ENCODE measurements around the gene RIPK1. TPM values are rescaled to one million over a fixed set of nuclear protein-coding genes. Genes with fewer than 3 reads are reported as not detected.

The RIPK1 gene
- total and polyA plus RNA-seq, 9 of the 15 experiments (the other 6 are each of a cell fraction or from before 2014, with no cell fraction given): 3.8 to 24.9 (median 17.7) TPM

DNA sequence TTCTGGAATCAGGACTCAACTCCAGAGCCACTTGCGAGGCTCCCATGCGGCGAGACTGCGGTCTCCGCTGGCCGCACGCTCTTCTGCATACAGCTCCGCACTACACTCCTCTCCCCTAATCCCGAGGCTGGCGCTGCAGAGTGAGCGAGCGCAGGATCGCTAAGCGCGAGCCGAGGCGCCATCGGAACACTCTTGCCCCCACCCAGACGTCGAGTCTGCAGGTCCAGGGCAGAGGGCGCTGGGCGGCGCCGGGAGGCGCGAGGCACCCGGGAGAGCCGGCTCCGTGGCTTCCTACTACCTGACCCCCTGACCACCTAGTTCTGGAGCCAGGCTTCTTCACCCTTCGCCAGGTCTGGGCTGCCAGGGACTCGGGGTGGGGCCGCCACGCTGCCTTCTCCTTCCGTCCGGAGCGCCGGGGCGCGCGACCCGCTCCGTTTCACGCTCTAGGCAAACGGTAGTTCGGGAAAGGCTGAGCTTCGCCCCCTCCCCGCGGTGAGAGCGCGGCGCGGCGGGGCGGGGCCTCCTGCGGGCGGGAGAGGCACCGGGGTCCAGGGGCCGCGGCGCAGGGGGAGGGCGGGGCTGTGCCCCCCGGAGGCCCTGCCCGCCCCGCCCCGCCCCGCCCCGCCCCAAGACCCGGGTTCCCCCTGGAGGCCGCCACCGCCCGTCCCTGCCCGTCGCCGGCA, 94.4 kb downstream of the RIPK1 start:
- H4K20me1 ChIP-seq (replicated peaks; ENCODE audit: control insufficient read depth, insufficient read depth, low read length): no peaks in the 10 kb centered on the region
- POLR2A ChIA-PET: interaction anchor here (0.6 to 3.0 kb wide), 15 partner anchors 9 to 163 kb away, joined by 3 to 15 read pairs (median 4); partner anchors contain the start of genes NQO2 and PSMG4
- ATAC-seq (peak; percentile 79), FAIRE-seq (no peak), DNase-seq (ENCODE audit: extremely low read depth in 1 of 4, low spot score in 3 of 4) (peak; percentile 92 to 99 (median 98))
- no peaks in the 10 kb centered on the region for H3K27me3 ChIP-seq (ENCODE audit: control insufficient read depth in 2 of 2, insufficient read depth in 2 of 2, low read length in 2 of 2)
- H3K9me3 ChIP-seq (replicated peaks; ENCODE audit: control insufficient read depth, insufficient read depth, low read depth, low read length): 0 out of 2 replicates have a peak, but pooled peaks cover 2% of the 10 kb centered on the region
- H3K4me2 ChIP-seq (ENCODE audit: insufficient read depth, low read length): peak overlapping the region; percentile 89
- intact Hi-C loops (cut with micrococcal nuclease) (loop anchor here (2.0 to 5.0 kb wide), 4 partner anchors 32 to 175 kb away; partner anchors contain the start of gene RIPK1), in situ Hi-C loops (cut with MboI) (no loop called here)
- peaks cover 26% of the 10 kb centered on the region for H3K79me2 ChIP-seq (ENCODE audit: control insufficient read depth, insufficient read depth, low read length)
- H3K9me1 ChIP-seq (ENCODE audit: control insufficient read depth, insufficient read depth, low read length): no peaks in the 10 kb centered on the region
- peak overlapping the region; percentile 98 for H3K27ac ChIP-seq (ENCODE audit: extremely low read depth, low read depth, low read length)
- 0 out of 3 replicates have a peak, but pooled peaks cover 2% of the 10 kb centered on the region for H3K36me3 ChIP-seq (ENCODE audit: control insufficient read depth, insufficient read depth, low read length)
- peaks cover 33 to 76% of the 10 kb centered on the region in 2 experiments for H3K4me1 ChIP-seq (replicated peaks in 1 of 2; ENCODE audit: control insufficient read depth in 2 of 2, insufficient read depth in 2 of 2, low read length in 2 of 2)
- TSS peak; percentile 94 for BruUV-seq (replicated peaks)
- H3K4me3 ChIP-seq: peak overlapping the region; percentile 69
- under 1% methylated on average over 48 of the region's 74 CpGs for WGBS (ENCODE audit: insufficient coverage, low coverage, missing lambda C conversion rate)
- peak overlapping the region; percentile 86 for H2AFZ ChIP-seq (ENCODE audit: low read depth, low read length)
- CTCF ChIA-PET (ENCODE audit: low intra/inter-chr PET ratio): interaction anchor here (0.7 kb wide), 1 partner anchor 13 kb away, joined by 4 read pairs; no protein-coding TSS in a partner anchor
- peak overlapping the region; percentile 96 to 98 for H3K9ac ChIP-seq (ENCODE audit: insufficient read depth in 1 of 2, low read depth in 2 of 2, low read length in 2 of 2)
- TF ChIP-seq DIDO1 (tag; IDR thresholded peaks at IDR 0.05; ENCODE audit: low read depth): no peak
- TF ChIP-seq THRAP3 (IDR thresholded peaks at IDR 0.05; ENCODE audit: borderline replicate concordance): no peak
- no peak for TF ChIP-seq POLR3A (IDR thresholded peaks at IDR 0.05; ENCODE audit: borderline replicate concordance, extremely low read depth, insufficient read depth, insufficient read length)
- TF ChIP-seq ETV5 (CRISPR knock-in tag; IDR thresholded peaks at IDR 0.05; ENCODE audit: low read depth): no peak; the same call in none of the 2 replicates
- no peak; the same call in 1 of the 2 replicates for TF ChIP-seq GTF2E2 (tag; IDR thresholded peaks at IDR 0.05)
- TF ChIP-seq, protein P1, sequence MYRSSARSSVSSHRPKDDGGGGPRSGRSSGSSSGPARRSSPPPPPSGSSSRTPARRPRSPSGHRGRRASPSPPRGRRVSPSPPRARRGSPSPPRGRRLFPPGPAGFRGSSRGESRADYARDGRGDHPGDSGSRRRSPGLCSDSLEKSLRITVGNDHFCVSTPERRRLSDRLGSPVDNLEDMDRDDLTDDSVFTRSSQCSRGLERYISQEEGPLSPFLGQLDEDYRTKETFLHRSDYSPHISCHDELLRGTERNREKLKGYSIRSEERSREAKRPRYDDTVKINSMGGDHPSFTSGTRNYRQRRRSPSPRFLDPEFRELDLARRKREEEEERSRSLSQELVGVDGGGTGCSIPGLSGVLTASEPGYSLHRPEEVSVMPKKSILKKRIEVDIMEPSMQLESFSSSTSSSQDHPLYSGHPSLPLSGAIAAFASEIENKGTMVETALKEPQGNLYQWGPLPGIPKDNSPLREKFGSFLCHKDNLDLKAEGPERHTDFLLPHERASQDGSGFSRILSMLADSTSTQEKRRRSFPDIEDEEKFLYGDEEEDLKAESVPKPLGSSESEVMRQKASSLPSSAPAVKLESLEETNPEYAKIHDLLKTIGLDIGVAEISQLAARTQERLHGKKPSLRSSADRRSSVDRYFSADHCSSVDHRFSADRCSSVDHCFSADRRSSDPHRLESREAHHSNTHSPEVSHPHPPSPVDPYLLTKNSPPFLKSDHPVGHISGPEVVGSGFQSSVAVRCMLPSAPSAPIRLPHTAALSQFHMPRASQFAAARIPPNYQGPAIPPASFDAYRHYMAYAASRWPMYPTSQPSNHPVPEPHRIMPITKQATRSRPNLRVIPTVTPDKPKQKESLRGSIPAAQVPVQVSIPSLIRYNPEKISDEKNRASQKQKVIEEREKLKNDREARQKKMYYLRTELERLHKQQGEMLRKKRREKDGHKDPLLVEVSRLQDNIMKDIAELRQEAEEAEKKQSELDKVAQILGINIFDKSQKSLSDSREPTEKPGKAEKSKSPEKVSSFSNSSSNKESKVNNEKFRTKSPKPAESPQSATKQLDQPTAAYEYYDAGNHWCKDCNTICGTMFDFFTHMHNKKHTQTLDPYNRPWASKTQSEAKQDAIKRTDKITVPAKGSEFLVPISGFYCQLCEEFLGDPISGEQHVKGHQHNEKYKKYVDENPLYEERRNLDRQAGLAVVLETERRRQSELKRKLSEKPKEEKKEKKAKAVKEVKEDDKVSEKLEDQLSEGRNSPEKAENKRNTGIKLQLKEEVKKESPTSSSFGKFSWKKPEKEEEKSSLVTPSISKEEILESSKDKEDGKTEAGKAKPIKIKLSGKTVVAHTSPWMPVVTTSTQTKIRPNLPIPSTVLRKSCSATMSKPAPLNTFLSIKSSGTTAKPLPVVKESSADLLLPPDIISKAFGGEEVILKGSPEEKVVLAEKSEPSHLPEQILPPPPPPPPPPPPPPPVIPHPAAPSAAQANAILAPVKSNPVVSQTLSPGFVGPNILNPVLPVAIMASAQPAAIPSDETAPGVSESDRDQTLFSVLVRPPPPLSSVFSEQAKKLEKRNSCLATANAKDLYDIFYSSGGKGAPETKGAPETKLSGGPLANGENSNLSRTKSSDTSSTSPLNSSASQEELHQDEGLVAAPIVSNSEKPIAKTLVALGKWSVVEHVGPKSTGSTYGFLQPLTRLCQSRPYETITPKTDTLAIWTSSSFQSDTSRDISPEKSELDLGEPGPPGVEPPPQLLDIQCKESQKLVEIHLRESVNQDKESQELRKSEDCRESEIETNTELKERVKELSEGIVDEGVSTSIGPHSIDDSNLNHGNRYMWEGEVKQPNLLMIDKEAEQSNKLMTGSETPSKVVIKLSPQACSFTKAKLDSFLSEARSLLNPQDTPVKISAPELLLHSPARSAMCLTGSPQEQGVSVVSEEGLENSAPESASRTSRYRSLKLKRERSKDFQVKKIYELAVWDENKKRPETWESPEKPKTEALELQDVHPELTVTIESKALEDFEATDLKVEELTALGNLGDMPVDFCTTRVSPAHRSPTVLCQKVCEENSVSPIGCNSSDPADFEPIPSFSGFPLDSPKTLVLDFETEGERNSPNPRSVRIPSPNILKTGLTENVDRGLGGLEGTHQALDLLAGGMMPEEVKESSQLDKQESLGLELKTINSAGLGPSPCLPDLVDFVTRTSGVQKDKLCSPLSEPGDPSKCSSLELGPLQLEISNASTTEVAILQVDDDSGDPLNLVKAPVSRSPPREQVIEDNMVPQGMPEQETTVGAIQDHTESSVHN (IDR thresholded peaks at IDR 0.05; ENCODE audit: borderline replicate concordance in 1 of 2, low read depth in 1 of 2): no peak
- peak; percentile 25 for TF ChIP-seq SAP30 (IDR thresholded peaks at IDR 0.05; ENCODE audit: borderline replicate concordance, insufficient read depth, low read depth, low read length, poor library complexity, severe bottlenecking)
- TF ChIP-seq CREB5 (CRISPR knock-in tag; IDR thresholded peaks at IDR 0.05): no peak
- peak; percentile 72; the same call in 1 of the 2 replicates for TF ChIP-seq ZNF57 (CRISPR knock-in tag; IDR thresholded peaks at IDR 0.05)
